Suprapubic skin (tissue), 4 donors: ENCODE data around the gene PITPNM3.

Experiments
- EP300 ChIP-seq: sonication (generic); formaldehyde crosslinking; IDR thresholded peaks from one replicate; pipeline ENCODE4 v1.6.1; 2017; ENCODE audit warnings: antibody characterized with exemption
- POLR2A ChIP-seq, 2 donors: fragments of 450-650 bp; IDR thresholded peaks; one replicate each; pipeline ENCODE4 v1.6.1; 2017; ENCODE audit warnings: antibody characterized with exemption in 2 of 2, mild to moderate bottlenecking in 2 of 2, moderate library complexity in 2 of 2
- POLR2AphosphoS5 ChIP-seq, 3 donors: sonication (generic); formaldehyde crosslinking; IDR thresholded peaks; one replicate each; pipeline ENCODE4 v1.6.1; 2017; ENCODE audit warnings: antibody characterized with exemption in 3 of 3
- TF ChIP-seq, protein P1 (sequence below), 2 donors: fragments of 200-600 bp in 1 of 2; fragments of 450-650 bp in 1 of 2; sonication (generic) in 1 of 2; IDR thresholded peaks; one replicate each; pipeline ENCODE4 v1.5.1; 2016 to 2019; ENCODE audit warnings: antibody characterized with exemption in 2 of 2, mild to moderate bottlenecking in 1 of 2, moderate library complexity in 1 of 2

DNA sequence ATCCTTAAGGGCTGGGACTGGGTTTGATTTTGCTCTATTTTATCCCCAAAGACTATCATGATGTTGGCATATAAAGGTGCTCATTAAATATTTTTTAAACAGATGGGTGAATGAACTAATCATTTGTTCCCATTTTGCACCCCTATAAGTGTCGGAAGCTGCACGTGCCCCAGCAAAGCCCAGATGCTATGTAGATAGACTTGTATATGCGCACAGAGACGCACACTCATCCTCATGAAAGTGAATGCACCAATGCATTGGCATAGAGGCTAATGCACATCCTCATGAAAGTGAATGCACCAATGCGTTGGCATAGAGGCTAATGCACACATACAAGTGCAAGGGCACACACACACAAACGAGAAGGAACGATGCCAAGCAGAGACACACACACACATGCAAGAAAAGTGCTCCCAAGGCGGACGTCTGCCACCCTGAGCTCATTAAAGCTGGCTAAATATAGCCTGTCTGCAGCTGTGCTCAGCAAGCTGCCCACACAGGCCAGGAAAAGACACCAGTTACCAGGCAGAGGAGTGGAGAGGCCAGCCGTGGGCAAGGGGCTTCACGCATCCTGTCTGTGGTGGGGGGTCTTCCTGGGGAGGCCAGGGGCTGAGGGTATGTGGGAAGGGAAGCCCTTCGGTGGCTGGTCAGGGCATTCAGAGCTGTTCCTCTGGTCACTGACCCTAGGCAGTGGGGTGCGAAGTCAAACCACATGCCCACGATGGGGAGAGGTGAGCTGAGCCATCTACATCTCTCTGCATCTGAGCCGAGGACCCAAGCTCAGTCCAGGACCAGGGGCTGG, 59.5 kb downstream of the PITPNM3 start:
- TF ChIP-seq POLR2A (IDR thresholded peaks at IDR 0.05) (no peak), POLR2AphosphoS5 (IDR thresholded peaks at IDR 0.05) (no peak), EP300 (no peak)
- TF ChIP-seq, protein P1, sequence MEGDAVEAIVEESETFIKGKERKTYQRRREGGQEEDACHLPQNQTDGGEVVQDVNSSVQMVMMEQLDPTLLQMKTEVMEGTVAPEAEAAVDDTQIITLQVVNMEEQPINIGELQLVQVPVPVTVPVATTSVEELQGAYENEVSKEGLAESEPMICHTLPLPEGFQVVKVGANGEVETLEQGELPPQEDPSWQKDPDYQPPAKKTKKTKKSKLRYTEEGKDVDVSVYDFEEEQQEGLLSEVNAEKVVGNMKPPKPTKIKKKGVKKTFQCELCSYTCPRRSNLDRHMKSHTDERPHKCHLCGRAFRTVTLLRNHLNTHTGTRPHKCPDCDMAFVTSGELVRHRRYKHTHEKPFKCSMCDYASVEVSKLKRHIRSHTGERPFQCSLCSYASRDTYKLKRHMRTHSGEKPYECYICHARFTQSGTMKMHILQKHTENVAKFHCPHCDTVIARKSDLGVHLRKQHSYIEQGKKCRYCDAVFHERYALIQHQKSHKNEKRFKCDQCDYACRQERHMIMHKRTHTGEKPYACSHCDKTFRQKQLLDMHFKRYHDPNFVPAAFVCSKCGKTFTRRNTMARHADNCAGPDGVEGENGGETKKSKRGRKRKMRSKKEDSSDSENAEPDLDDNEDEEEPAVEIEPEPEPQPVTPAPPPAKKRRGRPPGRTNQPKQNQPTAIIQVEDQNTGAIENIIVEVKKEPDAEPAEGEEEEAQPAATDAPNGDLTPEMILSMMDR (IDR thresholded peaks at IDR 0.05): no peak
